SU-DHL-6 (cell line): ENCODE measurements around the gene CYB561D1.

Experiments
- EZH2phosphoT487 ChIP-seq: fragments of 200-600 bp; sonication (generic), shearing (Covaris generic); conservative IDR thresholded peaks from 2 replicates; pipeline ENCODE4 v1.6.1; 2018; ENCODE audit warnings: mild to moderate bottlenecking, antibody characterized with exemption, low read length, moderate library complexity, mixed read lengths
- TF ChIP-seq, protein P1 (sequence below): fragments of 200-600 bp; sonication (generic); IDR thresholded peaks from one replicate; pipeline ENCODE4 v1.5.1; 2017; ENCODE audit warnings: antibody characterized with exemption, mild to moderate bottlenecking, low read length, moderate library complexity; ENCODE audit not compliant: insufficient read depth, poor library complexity, severe bottlenecking

DNA sequence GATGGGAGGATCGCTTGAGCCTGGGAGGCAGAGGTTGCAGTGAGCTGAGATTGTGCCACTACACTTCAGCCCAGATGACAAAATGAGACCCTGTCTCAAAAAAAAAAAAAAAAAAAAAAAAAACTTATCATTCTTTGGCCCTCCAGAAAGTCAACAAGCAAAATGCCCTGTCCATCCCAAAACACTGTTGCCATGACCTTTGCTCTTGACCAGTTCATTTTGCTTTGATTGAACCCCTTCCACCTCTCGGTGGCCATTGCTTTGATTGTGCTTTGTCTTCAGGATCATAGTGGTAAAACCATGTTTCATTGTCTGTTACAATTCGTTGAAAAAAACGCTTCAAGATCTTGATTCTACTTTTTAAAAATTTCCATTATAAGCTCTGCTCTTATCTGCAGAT is 36.1 kb upstream of the CYB561D1 start:
- TF ChIP-seq, protein P1, sequence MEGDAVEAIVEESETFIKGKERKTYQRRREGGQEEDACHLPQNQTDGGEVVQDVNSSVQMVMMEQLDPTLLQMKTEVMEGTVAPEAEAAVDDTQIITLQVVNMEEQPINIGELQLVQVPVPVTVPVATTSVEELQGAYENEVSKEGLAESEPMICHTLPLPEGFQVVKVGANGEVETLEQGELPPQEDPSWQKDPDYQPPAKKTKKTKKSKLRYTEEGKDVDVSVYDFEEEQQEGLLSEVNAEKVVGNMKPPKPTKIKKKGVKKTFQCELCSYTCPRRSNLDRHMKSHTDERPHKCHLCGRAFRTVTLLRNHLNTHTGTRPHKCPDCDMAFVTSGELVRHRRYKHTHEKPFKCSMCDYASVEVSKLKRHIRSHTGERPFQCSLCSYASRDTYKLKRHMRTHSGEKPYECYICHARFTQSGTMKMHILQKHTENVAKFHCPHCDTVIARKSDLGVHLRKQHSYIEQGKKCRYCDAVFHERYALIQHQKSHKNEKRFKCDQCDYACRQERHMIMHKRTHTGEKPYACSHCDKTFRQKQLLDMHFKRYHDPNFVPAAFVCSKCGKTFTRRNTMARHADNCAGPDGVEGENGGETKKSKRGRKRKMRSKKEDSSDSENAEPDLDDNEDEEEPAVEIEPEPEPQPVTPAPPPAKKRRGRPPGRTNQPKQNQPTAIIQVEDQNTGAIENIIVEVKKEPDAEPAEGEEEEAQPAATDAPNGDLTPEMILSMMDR: no peak
- no peak for TF ChIP-seq EZH2phosphoT487
